ENCODE data around the gene PLG.
"Not testable (repeated sequence)": the region's sequence is repeated elsewhere in the genome, so short reads cannot be mapped to it uniquely, and the experiment has no call there.

PLG gene

DNA sequence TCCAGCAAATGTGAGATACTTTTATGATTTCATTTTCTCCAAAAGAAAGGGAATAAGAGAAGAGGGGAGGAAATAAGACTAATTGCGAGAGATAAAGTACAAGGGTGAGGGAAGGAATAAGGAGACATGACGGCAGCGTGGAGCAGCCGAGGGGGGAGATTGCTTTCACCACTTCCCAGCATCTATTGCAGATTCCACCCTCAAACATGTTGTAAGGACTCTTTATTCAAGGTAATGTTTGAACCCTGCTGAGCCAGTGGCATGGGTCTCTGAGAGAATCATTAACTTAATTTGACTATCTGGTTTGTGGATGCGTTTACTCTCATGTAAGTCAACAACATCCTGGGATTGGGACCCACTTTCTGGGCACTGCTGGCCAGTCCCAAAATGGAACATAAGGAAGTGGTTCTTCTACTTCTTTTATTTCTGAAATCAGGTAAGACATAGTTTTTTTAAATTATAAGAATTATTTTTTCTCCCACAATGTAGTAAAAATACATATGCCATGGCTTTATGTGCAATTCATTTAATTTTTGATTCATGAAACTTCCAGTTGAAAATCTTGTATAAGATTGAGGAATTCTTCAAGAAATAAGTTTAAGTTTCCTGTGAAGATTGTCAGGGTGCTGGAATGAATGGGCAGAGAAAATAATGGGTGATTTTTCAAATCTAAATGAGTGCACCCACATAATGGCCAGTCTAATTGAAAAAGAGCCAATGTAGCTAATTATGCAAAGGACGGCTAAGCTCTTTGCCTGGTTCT lies at the start of gene PLG:
TSS of gene PLG (plus strand) at position 327 of the 763 bp plus-strand sequence. CDS start at position 388, 61 bp downstream.
- DNase-seq, result not testable (repeated sequence)

DNA sequence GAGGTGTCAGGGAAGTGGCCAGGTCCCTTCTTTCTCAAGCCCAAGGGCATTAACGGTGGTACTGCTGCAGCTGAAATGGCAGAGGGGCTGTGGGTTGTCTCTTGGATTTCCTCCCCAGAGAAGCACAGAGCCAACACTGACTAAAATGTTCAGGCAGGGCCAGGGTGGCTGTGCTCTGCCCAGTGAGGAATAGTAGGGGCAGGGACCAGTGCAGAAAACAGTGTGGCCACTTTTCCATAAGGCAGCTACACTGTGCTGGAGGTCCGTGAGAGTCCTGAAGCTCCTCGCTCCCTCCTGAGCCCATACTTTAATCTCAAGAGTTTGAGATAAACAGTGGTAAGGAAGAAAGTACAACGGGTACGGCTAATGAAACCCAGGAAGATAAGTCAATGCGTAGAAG lies 42.5 kb upstream of the PLG start:
- DNase-seq, result no peak

DNA sequence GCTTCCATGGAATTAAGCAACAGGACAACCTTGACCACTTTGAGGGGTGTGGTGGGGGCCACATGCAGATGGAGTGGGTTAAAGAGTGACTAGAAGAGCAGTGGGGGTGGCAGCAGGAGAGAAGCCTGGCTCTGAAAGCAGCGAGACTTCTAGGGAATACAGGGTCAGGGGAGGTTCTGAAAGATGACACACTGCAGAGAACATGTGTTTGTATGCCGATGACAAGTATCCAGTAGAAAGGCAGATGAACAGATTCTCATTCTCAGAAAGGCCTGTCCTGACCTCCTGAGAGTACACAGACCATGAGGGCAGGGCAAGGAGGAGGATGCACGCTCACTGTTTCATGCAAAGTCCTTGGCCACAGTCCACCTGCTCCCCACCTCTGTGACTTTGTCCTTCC lies 40.8 kb upstream of the PLG start:
- no peak for DNase-seq

DNA sequence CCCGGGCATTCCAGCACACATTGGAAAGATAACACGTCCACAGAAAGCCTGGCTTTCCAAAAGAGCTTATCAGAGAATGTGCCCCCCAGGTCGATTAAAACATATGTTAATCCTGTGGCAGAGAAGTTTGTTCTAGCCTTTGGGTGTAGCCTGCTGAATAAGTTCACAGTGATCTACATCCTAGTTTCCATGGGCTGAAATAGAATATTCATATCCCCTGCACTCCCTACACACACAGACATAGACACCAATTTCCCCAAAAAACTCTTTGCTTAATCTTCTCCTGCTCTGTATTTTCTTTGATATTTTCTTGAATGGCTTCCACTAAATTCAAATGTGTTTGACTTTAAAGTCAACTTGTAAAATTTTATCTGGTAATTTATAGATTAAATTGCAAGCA lies 39.6 kb upstream of the PLG start:
- DNase-seq, result no peak

DNA sequence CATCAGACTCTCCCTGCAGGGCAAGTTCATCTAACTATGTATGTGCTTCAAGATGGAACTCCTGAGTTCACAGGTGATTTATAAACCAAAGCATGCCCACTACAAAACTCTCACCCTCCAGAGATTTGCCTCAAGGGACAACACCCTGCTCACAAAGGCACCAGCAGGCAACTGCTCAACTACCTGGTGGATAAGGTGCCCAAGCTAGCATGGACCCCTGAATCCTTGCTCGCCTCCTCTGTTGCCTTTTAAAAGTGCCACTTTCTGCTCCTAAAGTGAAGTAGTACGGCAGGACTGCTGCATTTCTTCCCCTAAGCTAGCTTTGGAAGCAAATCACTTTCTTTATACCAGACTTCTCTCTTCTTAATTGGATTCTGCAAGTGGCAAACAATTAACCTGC lies 39.2 kb upstream of the PLG start:
- DNase-seq, result no peak

DNA sequence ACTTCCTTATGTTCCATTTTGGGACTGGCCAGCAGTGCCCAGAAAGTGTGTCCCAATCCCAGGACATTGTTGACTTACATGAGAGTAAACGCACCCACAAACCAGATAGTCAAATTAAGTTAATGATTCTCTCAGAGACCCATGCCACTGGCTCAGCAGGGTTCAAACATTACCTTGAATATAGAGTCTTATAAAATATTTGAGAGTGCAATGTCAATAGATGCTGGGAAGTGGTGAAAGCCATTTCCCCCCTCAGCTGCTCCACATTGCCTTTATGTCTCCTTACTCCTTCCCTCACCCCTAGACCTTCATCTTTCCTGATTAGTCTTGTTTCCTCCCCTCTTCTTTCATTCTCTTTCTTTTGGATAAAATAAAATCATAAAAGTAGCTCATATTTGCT lies 37.8 kb upstream of the PLG start, which contains the start of gene LPA:
TSS of gene LPA (minus strand) at position 78 of the 400 bp plus-strand sequence. CDS start at position 17, 61 bp downstream.
- not testable (repeated sequence) for DNase-seq

DNA sequence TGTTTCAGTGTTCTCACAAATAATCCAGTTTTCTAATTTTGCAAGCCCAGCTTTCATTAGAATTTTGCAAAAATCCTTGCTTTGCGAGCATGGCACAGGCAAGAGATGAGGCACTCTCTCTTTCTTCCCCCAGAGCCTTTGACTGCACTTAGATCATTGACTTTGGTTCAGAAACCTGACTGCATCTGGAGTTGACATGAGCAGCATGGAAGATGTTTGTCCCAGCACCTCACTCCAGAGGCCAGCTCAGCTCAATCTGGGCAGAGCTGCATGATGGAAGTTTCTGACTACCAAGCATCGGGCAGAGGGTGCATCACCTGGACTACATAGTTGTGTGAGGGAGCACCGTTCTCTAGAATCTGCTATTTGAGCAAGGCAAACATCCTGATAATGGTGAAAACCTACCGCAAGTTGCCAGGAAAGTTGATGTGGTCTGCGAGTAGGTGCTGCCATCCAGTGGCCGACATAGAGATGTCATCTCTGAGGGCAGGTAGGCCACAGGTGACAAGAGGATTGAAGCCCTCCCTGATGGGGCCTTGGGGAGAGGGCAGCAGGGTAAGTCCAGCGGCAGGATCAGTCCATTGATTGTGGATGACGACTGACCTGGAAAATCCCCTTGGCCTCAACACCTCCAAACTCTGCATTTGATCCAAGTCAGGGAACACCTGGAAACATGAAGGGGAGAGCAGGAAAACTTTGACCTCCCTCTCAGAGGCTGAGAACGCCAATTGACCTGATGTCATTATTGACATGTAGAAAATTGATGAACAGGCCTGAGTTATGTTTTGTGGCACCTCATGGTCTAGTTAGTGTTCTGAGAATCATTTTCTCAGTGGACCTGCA lies 34.2 kb upstream of the PLG start:
- peak; percentile 8 for DNase-seq

DNA sequence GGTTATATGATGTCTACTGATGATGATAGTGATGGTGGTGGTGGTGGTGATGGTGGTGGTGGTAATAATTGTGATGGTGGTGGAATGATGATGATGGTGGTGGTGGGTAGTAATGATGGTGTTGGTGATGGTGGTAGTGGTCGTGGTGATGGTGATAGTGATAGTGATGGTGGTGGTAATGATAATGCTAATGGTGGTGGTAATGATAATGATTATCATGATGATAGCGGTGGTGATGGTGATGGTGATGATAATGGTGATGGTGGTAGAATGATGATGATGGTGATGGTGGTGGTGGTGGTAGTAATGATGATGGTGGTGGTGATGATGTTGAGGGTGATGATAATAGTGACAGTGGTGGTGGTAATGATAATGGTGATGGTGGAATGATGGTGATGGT lies 33.5 kb upstream of the PLG start:
- DNase-seq, result no peak

DNA sequence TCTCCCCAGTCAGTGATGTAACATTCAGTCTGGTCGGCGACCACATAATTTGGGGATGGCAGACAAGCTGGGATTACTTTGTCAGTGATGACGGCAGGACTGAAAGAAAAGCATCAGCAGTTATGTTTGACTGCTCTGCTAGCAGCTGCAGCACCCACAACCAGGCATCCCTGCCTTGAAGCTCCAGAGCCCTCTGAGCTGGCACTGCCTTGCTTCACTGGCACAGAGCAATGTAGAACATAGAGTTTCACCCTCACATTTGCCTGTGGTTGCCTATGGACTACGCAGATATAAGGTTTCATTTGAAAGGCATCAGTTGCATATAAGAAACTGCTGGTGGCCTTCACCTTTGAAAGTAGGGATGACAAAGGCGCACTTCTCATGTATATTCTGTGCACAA lies 25.6 kb upstream of the PLG start:
- not testable (repeated sequence) for DNase-seq

DNA sequence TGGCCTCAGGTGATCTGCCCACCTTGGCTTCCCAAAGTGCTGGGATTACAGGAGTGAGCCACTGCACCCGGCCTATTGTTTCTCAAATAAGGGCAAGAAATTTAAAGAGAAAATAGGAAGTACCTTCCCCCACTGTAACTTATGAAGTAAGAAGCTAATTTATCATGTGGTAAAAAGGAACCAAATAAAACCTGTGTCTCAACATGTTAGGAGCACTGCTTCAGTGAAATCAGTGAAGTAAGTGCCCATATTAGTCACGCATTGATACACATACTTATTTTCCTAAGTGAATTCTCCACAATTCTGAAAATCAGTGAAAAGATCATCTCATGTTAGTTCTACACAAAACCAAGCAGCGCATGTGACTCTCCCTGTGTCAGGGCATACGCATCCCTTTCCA lies 23.8 kb upstream of the PLG start:
- DNase-seq, result no peak

DNA sequence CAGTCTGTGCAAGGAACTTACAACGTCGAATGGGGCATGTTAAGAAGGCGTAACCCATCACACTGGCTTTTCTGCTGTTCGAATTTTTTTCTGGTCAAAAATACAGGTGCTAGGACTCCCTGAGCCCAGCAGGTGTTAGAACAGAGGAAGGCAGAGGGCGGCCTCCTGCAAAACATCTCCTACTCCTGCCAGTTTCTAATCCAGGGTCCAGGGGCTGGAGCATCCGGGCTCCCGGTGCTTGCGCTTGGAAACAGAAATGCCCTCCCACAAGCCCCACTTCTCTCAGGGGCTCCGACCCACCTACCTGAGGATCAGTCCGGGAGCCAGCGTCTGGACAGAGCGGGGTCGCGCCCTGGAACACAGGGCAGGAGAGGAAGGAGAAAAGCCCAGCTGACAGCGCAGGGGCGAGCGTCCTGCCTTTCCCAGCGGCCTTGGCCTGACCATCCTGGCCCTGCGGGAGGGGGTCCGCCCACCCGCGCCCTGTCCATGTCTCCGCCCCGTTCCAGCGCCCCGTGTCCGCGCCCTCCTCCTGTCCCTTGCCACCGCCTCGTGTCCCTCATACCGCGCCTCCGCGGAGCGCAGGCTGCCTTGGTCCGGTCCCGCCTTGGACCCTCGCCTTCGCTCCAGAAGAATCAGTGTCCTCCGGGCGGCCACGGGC lies 23.2 kb upstream of the PLG start:
- DNase-seq, result no peak

DNA sequence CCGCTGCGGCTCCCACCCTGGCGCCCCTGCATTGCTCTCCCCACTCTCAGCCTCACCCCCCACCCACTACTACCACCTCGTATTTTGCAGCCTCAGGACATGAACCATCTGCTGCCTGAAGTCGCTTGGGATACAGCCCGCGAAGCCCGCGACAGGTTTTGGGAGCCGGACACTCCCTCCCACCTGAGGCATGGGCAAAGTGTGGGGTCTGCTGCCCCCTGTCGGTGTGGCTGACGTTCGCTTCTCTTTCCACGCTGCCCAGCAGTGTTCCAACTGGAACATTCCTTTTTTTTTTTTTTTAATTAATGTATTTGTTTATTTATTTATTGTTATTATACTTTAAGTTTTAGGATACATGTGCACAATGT lies 22.7 kb upstream of the PLG start:
- DNase-seq, result no peak

DNA sequence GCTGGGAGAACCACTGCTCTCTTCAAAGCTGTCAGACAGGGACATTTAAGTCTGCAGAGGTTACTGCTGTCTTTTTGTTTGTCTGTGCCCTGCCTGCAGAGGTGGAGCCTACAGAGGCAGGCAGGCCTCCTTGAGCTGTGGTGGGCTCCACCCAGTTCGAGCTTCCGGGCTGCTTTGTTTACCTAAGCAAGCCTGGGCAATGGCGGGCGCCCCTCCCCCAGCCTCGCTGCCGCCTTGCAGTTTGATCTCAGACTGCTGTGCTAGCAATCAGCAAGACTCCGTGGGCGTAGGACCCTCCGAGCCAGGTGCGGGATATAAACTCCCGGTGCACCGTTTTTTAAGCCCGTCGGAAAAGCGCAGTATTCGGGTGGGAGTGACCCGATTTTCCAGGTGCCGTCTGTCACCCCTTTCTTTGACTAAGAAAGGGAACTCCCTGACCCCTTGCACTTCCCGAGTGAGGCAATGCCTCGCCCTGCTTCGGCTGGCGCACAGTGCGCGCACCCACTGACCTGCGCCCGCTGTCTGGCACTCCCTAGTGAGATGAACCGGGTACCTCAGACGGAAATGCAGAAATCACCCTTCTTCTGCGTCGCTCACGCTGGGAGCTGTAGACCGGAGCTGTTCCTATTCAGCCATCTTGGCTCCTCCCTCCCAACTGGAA lies 16.8 kb upstream of the PLG start:
- DNase-seq, result not testable (repeated sequence)

DNA sequence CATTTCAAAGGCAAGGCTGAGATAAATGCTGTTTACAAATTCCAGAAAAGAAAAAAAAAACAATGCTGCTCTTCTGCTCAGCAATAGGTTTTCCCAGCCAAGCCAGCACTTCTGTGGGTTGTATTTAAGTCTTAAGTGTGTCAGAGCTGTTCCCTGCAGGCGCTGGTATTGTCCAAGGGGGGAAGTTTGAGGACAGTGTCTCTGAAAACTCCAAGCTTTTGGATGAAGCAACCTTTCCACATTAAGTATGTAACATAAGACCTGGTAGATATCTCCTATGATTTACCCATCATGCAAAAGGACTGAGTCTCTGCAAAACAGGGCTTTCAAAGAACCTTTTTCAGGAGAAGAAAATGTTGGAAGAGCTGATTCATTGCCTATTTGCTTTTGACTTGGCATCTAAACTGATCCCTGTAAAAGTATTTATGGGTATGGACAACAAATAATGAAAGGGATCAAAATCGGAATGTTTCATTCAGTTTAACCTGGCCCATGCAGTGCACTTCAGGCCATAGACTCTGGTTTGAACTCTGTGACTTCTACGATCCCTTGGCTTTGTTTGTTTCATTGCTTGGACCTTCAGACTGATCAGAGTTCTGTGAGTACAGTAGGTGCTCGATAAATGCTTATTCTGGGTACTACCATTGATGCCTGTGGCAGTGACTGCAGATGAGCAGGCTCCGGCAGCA lies 16.1 kb upstream of the PLG start:
- no peak for DNase-seq

DNA sequence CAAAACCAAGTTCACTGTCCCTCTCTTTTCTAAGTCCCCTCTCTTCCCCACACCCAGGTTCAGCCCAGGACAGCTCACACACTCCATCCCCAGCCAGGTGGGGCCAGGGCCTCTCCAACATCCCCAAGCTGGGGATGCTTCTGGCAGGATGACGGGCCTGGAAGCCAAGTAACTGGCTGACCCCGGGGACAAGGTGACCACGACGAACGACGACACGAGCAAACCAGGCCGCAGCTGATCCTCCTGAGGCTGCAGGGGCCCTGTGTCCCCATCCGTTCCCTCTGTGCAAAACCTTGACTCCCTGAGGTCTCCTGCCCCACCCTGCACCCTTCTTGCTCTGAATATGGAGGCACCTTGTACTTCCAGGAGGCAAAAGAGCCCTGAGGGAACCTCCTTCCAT lies 11.6 kb upstream of the PLG start:
- no peak for DNase-seq

DNA sequence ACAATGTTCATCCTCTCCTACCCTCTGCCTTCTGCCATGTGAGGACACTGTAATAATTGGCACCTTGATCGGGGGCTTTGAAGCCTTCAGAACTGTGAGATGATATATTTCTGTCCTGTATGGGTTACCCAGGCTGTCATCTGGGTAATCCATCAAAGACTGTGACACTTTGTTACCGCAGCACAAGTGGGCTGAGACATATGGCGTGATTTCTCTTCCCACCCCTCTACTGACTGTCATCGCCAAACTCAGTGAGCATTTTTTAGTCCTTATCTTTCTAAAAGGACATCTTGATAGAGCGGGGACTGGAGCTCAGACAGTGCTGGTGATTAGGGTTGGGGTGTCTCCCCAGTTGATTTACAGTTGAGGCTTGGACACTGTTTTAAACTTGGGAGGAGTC lies 10.4 kb upstream of the PLG start:
- DNase-seq, result no peak

DNA sequence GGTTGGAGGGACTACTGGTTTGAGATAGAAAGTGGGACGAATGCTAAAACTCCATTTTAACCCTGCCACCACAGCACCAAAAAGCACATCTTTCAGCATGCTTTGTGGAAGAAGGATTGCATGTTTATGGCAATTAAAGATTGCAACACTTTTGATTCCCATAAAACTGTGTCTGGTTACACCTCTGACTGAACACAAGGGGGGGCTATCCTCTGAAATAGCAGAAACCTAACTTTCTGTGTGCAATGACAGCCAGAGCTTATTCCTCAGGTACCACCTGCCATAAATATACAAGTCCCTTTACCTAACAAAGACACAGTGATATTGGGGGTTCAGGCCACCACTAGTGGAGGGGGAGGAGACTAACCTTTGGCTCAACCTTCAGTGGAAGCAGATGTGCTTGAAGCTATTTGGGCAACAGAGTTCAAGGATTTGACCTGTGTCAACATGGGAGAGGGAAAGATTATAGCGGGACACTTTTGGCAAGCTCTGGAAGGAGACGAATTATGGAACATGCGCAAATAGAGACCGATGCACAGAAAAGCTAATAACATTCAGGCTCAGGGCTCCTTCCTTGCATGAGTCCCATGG lies 9.6 kb upstream of the PLG start:
- no peak for DNase-seq

DNA sequence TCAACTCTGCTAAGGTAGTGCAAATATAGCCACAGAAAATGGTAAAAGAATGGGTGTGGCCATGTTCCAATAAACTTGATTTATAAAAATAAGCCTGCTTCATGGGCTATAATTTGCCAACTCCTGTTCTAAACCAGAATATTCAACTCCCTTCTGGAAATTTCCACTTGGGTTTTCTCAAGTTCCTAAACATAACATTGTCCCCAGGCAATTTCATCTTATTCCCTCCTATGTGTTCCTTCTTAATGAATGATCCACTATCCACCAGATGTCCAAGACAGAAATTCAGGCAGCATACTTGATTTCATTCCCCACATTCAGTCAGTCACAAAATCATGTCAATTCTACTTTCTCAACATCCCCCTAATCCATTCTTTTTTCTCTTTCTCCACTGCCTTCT lies 7.0 kb upstream of the PLG start:
- DNase-seq, result not testable (repeated sequence)

DNA sequence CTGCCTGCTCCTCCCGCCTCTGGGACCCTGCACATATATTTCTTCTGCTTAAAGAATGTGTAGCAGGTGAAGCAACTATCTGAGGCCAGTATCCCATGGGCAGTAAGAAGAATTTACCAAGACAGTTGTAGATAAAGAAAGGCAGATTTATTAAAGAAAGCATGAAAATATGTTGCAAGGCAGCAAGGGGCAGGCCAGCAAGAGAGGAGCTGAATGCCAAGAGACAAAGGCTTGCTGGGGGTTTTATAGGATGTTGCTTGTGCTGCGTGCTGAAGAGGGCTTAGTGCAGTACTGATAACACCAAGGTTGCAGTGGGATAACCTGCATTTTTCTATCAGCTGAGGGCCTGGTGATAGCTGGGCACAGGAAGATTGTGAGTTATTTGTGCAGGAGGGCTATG lies 6.4 kb upstream of the PLG start:
- not testable (repeated sequence) for DNase-seq

DNA sequence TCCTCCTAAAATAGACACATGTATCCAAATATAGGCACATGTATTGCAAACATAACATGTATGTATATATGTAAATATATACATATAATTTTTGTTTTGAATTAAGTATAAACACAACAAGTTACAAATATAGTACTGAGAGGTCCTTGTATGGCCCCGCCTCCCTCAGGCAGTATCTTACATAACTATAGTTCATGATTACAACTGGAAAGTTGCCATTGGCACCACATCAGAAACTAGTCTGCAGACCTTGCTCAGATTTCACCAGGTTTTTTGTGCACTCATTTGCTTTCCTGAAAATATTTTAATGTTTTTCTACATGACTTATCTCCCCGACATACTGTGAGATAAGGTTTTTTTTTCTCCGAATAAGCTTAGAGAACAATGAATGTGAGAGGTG lies 5.2 kb upstream of the PLG start:
- not testable (repeated sequence) for DNase-seq

DNA sequence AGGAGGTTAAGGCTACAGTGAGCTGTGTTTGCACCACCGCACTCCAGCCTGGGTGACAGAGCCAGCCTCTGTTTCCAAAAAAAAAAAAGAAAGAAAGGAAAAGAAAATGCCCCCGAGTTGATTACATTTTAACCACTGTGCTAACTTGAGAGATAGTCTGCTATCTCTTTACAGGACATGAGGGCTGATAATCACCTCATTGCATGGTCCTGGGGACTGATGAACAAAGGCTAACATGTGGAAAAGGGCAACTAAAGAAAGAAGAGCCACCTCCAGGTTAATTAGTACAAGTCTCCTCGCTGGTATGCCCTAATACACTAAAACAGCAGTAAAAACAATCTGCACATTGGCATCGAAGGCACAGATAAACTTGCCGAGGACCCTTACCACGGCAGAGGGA lies 4.2 kb upstream of the PLG start:
- no peak for DNase-seq

DNA sequence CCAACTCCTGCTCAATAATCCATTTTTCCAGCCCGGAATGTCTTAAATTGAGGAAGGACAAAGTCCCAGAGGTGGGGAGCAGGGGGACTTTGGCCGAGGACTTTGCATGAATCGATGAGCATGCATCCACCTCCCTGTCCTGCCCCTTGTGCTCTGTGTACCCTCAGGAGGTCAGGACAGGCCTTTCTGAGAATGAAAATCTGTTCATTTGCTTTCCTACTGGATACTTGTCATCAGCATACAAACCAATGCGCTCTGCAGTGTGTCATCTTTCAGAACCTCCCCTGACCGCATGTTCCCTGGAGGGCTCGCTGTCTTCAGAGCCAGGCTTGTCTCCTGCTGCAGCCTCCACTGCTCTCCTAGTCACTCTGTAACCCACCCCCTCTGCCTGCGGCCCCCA lies 2.6 kb downstream of the PLG start:
- not testable (repeated sequence) for DNase-seq

All from NCI-H526 treated with DMSO at 0.1 percent for 48 hours (cell line).